HEK293T (cell line): ENCODE measurements around the gene VTN.
A peak's percentile ranks its signal among the peaks of the same experiment; 100 is the strongest.

Experiments
- CTCF ChIA-PET: fragments of 350-600 bp; formaldehyde crosslinking; extraction: SDS; loops from one replicate; lab custom pipeline; 2021; ENCODE audit warnings: antibody characterized with exemption, inconsistent platforms; lab: Yijun Ruan, JAX
- POLR2A ChIA-PET: fragments of 350-600 bp; formaldehyde crosslinking; extraction: SDS; loops from one replicate; lab custom pipeline; 2020; ENCODE audit warnings: antibody characterized with exemption, inconsistent platforms; lab: Yijun Ruan, JAX
- DNase-seq: peaks from one replicate; pipeline ENCODE4 v3.0.0; 2012; ENCODE audit warnings: mixed read lengths; ENCODE audit errors: extremely low spot score
- ARNT ChIP-seq: fragments of 450-650 bp; IDR thresholded peaks from 2 replicates; pipeline ENCODE4 v1.6.1; 2017; ENCODE audit warnings: mild to moderate bottlenecking
- BHLHE40 ChIP-seq: fragments of 450-650 bp; IDR thresholded peaks from 2 replicates; pipeline ENCODE4 v1.6.1; 2016; ENCODE audit warnings: mild to moderate bottlenecking, moderate library complexity, borderline replicate concordance
- CTBP1 ChIP-seq: fragments of 450-650 bp; IDR thresholded peaks from 2 replicates; pipeline ENCODE4 v1.6.1; 2016; ENCODE audit warnings: borderline replicate concordance
- ELF4 ChIP-seq: fragments of 450-650 bp; IDR thresholded peaks from 2 replicates; pipeline ENCODE4 v1.6.1; 2017; ENCODE audit warnings: antibody characterized with exemption
- FOXA1 ChIP-seq: fragments of 450-650 bp; IDR thresholded peaks from 2 replicates; pipeline ENCODE4 v1.6.1; 2016; ENCODE audit warnings: mild to moderate bottlenecking
- FOXK2 ChIP-seq: fragments of 450-650 bp; IDR thresholded peaks from 2 replicates; pipeline ENCODE4 v1.6.1; 2016; ENCODE audit warnings: mild to moderate bottlenecking
- FOXM1 ChIP-seq: fragments of 450-650 bp; IDR thresholded peaks from 2 replicates; pipeline ENCODE4 v1.6.1; 2017; ENCODE audit warnings: mild to moderate bottlenecking, borderline replicate concordance
- HDGF ChIP-seq: fragments of 450-650 bp; IDR thresholded peaks from 2 replicates; pipeline ENCODE4 v1.6.1; 2017; ENCODE audit warnings: antibody characterized with exemption, borderline replicate concordance
- L3MBTL2 ChIP-seq: fragments of 450-650 bp; conservative IDR thresholded peaks from 2 replicates; pipeline ENCODE4 v1.6.1; 2016; ENCODE audit warnings: mild to moderate bottlenecking
- LEF1 ChIP-seq: fragments of 450-650 bp; IDR thresholded peaks from 2 replicates; pipeline ENCODE4 v1.6.1; 2017; ENCODE audit warnings: mild to moderate bottlenecking, borderline replicate concordance
- NFRKB ChIP-seq: fragments of 450-650 bp; IDR thresholded peaks from 2 replicates; pipeline ENCODE4 v1.6.1; 2016; ENCODE audit warnings: mild to moderate bottlenecking, moderate library complexity
- PKNOX1 ChIP-seq: fragments of 450-650 bp; IDR thresholded peaks from 2 replicates; pipeline ENCODE4 v1.6.1; 2016
- SP1 ChIP-seq: fragments of 450-650 bp; IDR thresholded peaks from 2 replicates; pipeline ENCODE4 v1.6.1; 2017
- SUZ12 ChIP-seq: fragments of 450-650 bp; IDR thresholded peaks from 2 replicates; pipeline ENCODE4 v1.6.1; 2016; ENCODE audit warnings: mild to moderate bottlenecking
- TARDBP ChIP-seq: fragments of 450-650 bp; IDR thresholded peaks from 2 replicates; pipeline ENCODE4 v1.6.1; 2016
- ZNF384 ChIP-seq: fragments of 450-650 bp; IDR thresholded peaks from 2 replicates; pipeline ENCODE4 v1.6.1; 2016

The VTN gene

GRCh38 chr17:28319598-28319935 is 50.5 kb downstream of the VTN start:
- POLR2A ChIA-PET, result interaction anchor here (0.8 to 4.9 kb wide), 7 partner anchors 11 to 86 kb away, joined by 3 to 46 read pairs (median 4); partner anchors contain the start of genes IFT20 and TNFAIP1
- no peak for DNase-seq
- CTCF ChIA-PET, result interaction anchor here (1.1 kb wide), 1 partner anchor 86 kb away, joined by 3 read pairs; no protein-coding TSS in a partner anchor
- no peak for TF ChIP-seq BHLHE40
- TF ChIP-seq ARNT, result no peak
- no peak for TF ChIP-seq FOXK2
- TF ChIP-seq TARDBP, result no peak
- TF ChIP-seq SP1, result no peak
- TF ChIP-seq HDGF, result no peak
- TF ChIP-seq L3MBTL2, result no peak
- TF ChIP-seq FOXM1, result no peak
- TF ChIP-seq NFRKB, result no peak
- no peak for TF ChIP-seq SUZ12
- TF ChIP-seq PKNOX1, result no peak
- no peak for TF ChIP-seq CTBP1
- no peak for TF ChIP-seq LEF1
- TF ChIP-seq ELF4, result no peak
- no peak for TF ChIP-seq ZNF384
- no peak for TF ChIP-seq FOXA1

- ChIA-PET POLR2A (interaction anchor here (0.8 to 4.9 kb wide), 8 partner anchors 12 to 87 kb away, joined by 3 to 46 read pairs (median 4); partner anchors contain the start of genes IFT20, POLDIP2 and TNFAIP1), CTCF (interaction anchor here (1.1 kb wide), 1 partner anchor 85 kb away, joined by 3 read pairs; no protein-coding TSS in a partner anchor)
- no peak for TF ChIP-seq HDGF
- TF ChIP-seq SUZ12, result no peak
- TF ChIP-seq FOXA1, result no peak
- peak; percentile 84 for TF ChIP-seq L3MBTL2
- peak; percentile 85 for DNase-seq
Measured at GRCh38 chr17:28318759-28319597, 51.1 kb downstream of the VTN start, which contains the start of gene TMEM97. Gene TMEM97 (plus strand): TSS chr17:28319200. CDS start chr17:28319240, 40 bp downstream.

DNA sequence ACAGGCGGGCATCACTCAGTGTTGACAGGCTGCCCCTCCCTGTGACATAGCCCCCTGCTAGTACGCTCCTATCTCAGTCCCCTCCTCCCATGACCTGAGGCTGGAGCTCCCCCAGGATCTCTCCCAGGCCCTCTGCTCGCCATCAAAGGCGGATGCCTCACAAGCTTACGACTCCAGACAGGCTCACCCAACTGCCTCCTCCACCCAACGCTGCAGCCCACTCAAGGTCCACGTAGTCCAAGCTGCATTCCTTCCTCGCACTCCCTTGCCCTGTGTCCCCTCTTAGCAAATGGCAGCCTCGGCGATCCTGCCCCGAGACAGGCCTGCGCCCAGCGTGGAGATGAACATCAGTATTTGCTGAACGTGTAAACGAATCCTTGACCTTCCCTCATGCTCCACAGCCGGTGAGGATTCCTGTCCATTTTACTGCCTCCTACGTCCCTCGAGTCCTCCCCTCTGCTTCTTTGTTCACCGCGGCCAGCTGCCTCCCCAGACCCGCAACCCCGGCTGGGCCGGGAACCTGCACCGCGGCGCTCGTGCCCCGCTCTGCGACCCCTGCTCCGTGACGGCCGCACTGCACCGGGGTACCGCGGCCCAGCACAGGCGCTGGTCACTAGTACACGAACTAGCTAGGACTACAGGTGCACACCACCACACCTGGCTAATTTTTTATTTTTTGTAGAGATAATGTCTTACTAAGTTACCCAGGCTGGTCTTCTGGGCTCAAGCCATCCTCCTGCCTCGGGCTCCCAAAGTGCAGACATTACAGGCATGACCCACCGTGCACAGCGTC is 51.9 kb downstream of the VTN start:
- CTCF ChIA-PET, result interaction anchor here (1.1 kb wide), 1 partner anchor 18 kb away, joined by 3 read pairs; the partner anchor contains the start of genes IFT20 and TNFAIP1
- POLR2A ChIA-PET, result interaction anchor here (0.7 to 4.9 kb wide), 4 partner anchors 13 to 76 kb away, joined by 3 to 46 read pairs (median 14); partner anchors contain the start of genes IFT20, POLDIP2 and TNFAIP1
- TF ChIP-seq ARNT (no peak), FOXA1 (no peak), SUZ12 (no peak), ELF4 (no peak), TARDBP (no peak), PKNOX1 (no peak), L3MBTL2 (no peak), FOXM1 (no peak), LEF1 (no peak), NFRKB (no peak), BHLHE40 (no peak), ZNF384 (no peak), SP1 (no peak), CTBP1 (no peak), HDGF (no peak), FOXK2 (no peak)
- DNase-seq, result peak; percentile 11
